WTC11 (cell line): ENCODE data around the gene GLB1L3. TPM values are rescaled to one million over a fixed set of nuclear protein-coding genes. Genes with fewer than 3 reads are reported as not detected.

Source experiments
- ATAC-seq: fragments of 200-7000 bp; cut with Tn5 transposase; 2 replicates; pipeline ENCODE4 v1.10.0; 2021; ENCODE audit warnings: mild to moderate bottlenecking, moderate library complexity
- CTCF ChIA-PET: fragments of 300-600 bp; sonication (Branson Sonifier 250); formaldehyde crosslinking; loops from one replicate; lab custom pipeline; 2021; ENCODE audit warnings: antibody characterized with exemption; lab: Charles Lee
- POLR2A ChIA-PET: fragments of 350-600 bp; sonication (Branson Sonifier 250); formaldehyde crosslinking; loops from one replicate; lab custom pipeline; 2021; ENCODE audit warnings: antibody characterized with exemption; lab: Charles Lee
- DNase-seq: peaks from one replicate; pipeline ENCODE4 v3.0.0; 2021; ENCODE audit warnings: low spot score
- H3K27ac Mint-ChIP-seq: 2 replicates; pipeline ENCODE4 v1.8.0; 2021; ENCODE audit warnings: mixed read lengths
- H3K27me3 Mint-ChIP-seq: 2 replicates; pipeline ENCODE4 v1.8.0; 2021; ENCODE audit warnings: low read depth, mild to moderate bottlenecking, moderate library complexity, mixed read lengths
- H3K36me3 Mint-ChIP-seq: 2 replicates; pipeline ENCODE4 v1.8.0; 2021; ENCODE audit warnings: mixed read lengths
- H3K4me1 Mint-ChIP-seq: 2 replicates; pipeline ENCODE4 v1.8.0; 2022; ENCODE audit warnings: mixed read lengths
- H3K4me3 Mint-ChIP-seq: 2 replicates; pipeline ENCODE4 v1.8.0; 2021; ENCODE audit warnings: mild to moderate bottlenecking, moderate library complexity, mixed read lengths
- H3K9me3 Mint-ChIP-seq: 2 replicates; pipeline ENCODE4 v1.8.0; 2021; ENCODE audit warnings: mixed read lengths
- CREM ChIP-seq: sonication (generic); formaldehyde crosslinking; IDR thresholded peaks from 2 replicates; pipeline ENCODE4 v1.8.1; 2022; ENCODE audit warnings: mild to moderate bottlenecking, missing genetic modification reagents, moderate library complexity
- E2F5 ChIP-seq: sonication (generic); formaldehyde crosslinking; IDR thresholded peaks from 2 replicates; pipeline ENCODE4 v1.8.1; 2022; ENCODE audit warnings: mild to moderate bottlenecking, moderate library complexity, missing genetic modification reagents
- EMX1 ChIP-seq: fragments of 250-450 bp; sonication (Bioruptor Pico); IDR thresholded peaks from 2 replicates; pipeline ENCODE4 v1.8.0; 2021; ENCODE audit warnings: mild to moderate bottlenecking
- ESRRA ChIP-seq: sonication (generic); formaldehyde crosslinking; IDR thresholded peaks from 2 replicates; pipeline ENCODE4 v1.8.1; 2022; ENCODE audit warnings: mild to moderate bottlenecking, missing genetic modification reagents, borderline replicate concordance
- ETV6 ChIP-seq: sonication (generic); formaldehyde crosslinking; IDR thresholded peaks from 2 replicates; pipeline ENCODE4 v1.8.1; 2022; ENCODE audit warnings: mild to moderate bottlenecking, missing genetic modification reagents
- GRHL2 ChIP-seq: fragments of 250-450 bp; sonication (Bioruptor Pico); IDR thresholded peaks from 2 replicates; pipeline ENCODE4 v1.8.0; 2022; ENCODE audit warnings: mild to moderate bottlenecking, moderate library complexity; ENCODE audit not compliant: insufficient replicate concordance, severe bottlenecking
- MAX ChIP-seq: sonication (generic); formaldehyde crosslinking; IDR thresholded peaks from 2 replicates; pipeline ENCODE4 v1.8.0; 2022; ENCODE audit warnings: mild to moderate bottlenecking, missing genetic modification reagents
- OVOL2 ChIP-seq: fragments of 250-450 bp; sonication (Bioruptor Pico); IDR thresholded peaks from 2 replicates; pipeline ENCODE4 v1.9.0; 2021; ENCODE audit warnings: mild to moderate bottlenecking, borderline replicate concordance
- RELA ChIP-seq: sonication (generic); formaldehyde crosslinking; IDR thresholded peaks from 2 replicates; pipeline ENCODE4 v1.8.1; 2022; ENCODE audit warnings: missing genetic modification reagents, mild to moderate bottlenecking, borderline replicate concordance
- ZNF232 ChIP-seq: sonication (generic); formaldehyde crosslinking; IDR thresholded peaks from 2 replicates; pipeline ENCODE4 v1.8.0; 2022; ENCODE audit warnings: mild to moderate bottlenecking, missing genetic modification reagents
- ZNF425 ChIP-seq: fragments of 250-450 bp; sonication (Bioruptor Pico); conservative IDR thresholded peaks from 2 replicates; pipeline ENCODE4 v1.9.0; 2021; ENCODE audit warnings: mild to moderate bottlenecking
- ZNF671 ChIP-seq: fragments of 250-450 bp; sonication (Bioruptor Pico); IDR thresholded peaks from 2 replicates; pipeline ENCODE4 v1.8.0; 2021; ENCODE audit warnings: mild to moderate bottlenecking
- total RNA-seq: library from RNA; stranded (reverse); gene quantifications from 3 replicates; pipeline ENCODE4 v1.2.3, GENCODE V29; 2021
- TF ChIP-seq, protein P1 (sequence below): sonication (generic); formaldehyde crosslinking; IDR thresholded peaks from 2 replicates; pipeline ENCODE4 v1.8.0; 2023; ENCODE audit warnings: missing genetic modification reagents

GLB1L3 gene
- total RNA-seq, 1 experiment from 2014 or later, result 50.2 TPM

DNA sequence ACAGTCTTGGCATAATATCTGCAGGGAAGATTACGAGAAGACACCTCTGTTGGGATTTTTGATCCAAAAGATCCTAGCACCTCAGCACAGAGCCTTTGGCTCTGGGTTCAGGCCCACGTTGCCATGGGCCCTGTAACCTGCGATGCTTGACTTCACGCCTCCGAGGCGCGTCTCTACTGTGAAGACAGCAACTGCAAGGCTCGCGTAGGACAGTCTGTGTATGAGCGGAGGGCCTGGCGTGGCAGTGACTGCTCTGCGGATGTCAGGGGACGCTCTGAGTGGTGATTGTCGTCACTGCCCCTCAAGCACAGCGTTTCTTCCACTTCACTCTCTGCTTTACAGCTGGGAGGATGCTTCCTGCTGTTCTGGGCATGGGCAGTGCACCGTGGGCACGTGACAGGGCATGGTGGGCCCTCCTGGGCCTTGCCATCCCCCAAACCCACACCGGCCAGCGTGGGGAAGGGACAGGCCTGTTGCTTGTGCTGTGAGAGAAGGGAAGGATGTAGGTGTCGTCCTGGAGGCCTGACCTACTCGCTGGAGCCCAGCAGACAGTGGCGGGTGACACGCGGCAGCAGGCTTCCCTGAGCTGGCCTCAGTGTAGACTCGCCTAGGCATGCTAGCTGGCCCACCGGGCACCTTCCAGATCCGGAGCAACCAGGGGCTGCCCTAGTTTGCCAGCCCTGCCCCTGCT is 82.1 kb downstream of the GLB1L3 start:
- CTCF ChIA-PET, result no interaction called here
- peak; percentile 10 for DNase-seq

GRCh38 chr11:134358856-134359490 is 82.8 kb downstream of the GLB1L3 start:
- DNase-seq (peak; percentile 10), ATAC-seq (no peak)
- Mint-ChIP-seq H3K9me3 (peaks cover 1% of the 10 kb centered on the region; the same call in 1 of the 2 replicates), H3K4me3 (no peak overlapping the region), H3K27ac (no peak overlapping the region), H3K27me3 (peaks cover 12% of the 10 kb centered on the region), H3K36me3 (no peaks in the 10 kb centered on the region), H3K4me1 (peaks cover 15% of the 10 kb centered on the region)
- CTCF ChIA-PET, result interaction anchor here (1.1 to 1.5 kb wide), 3 partner anchors 17 to 228 kb away, joined by 4 to 6 read pairs (median 4); no protein-coding TSS in a partner anchor
- POLR2A ChIA-PET, result no interaction called here
- no peak for TF ChIP-seq ZNF232 (CRISPR knock-in tag)
- no peak for TF ChIP-seq RELA (CRISPR knock-in tag)
- no peak for TF ChIP-seq E2F5 (CRISPR knock-in tag)
- TF ChIP-seq, protein P1, sequence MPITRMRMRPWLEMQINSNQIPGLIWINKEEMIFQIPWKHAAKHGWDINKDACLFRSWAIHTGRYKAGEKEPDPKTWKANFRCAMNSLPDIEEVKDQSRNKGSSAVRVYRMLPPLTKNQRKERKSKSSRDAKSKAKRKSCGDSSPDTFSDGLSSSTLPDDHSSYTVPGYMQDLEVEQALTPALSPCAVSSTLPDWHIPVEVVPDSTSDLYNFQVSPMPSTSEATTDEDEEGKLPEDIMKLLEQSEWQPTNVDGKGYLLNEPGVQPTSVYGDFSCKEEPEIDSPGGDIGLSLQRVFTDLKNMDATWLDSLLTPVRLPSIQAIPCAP, result no peak
- no peak for TF ChIP-seq CREM (CRISPR knock-in tag)

More for the DNA sequence above, 82.1 kb downstream of the GLB1L3 start:
- peaks cover 8% of the 10 kb centered on the region for H3K9me3 Mint-ChIP-seq
- peaks cover 15% of the 10 kb centered on the region for H3K4me1 Mint-ChIP-seq
- no peaks in the 10 kb centered on the region; the same call in 1 of the 2 replicates for H3K36me3 Mint-ChIP-seq
- POLR2A ChIA-PET, result no interaction called here
- no peak overlapping the region for H3K4me3 Mint-ChIP-seq
- H3K27ac Mint-ChIP-seq, result no peak overlapping the region
- ATAC-seq, result no peak
- TF ChIP-seq ESRRA (CRISPR knock-in tag) (no peak), ZNF425 (no peak), OVOL2 (CRISPR knock-in tag) (no peak), MAX (CRISPR knock-in tag) (no peak), EMX1 (CRISPR knock-in tag) (no peak)
- H3K27me3 Mint-ChIP-seq, result peaks cover 12% of the 10 kb centered on the region

GRCh38 chr11:134359646-134360045 is 83.5 kb downstream of the GLB1L3 start:
- peaks cover 12% of the 10 kb centered on the region for H3K27me3 Mint-ChIP-seq
- DNase-seq (peak; percentile 5), ATAC-seq (no peak)
- POLR2A ChIA-PET, result no interaction called here
- CTCF ChIA-PET, result interaction anchor here (0.6 to 1.5 kb wide), 4 partner anchors 10 to 227 kb away, joined by 4 to 6 read pairs (median 4); no protein-coding TSS in a partner anchor
- TF ChIP-seq GRHL2 (no peak), ZNF671 (CRISPR knock-in tag) (no peak), ETV6 (no peak)
- no peaks in the 10 kb centered on the region for H3K36me3 Mint-ChIP-seq
- H3K27ac Mint-ChIP-seq, result no peak overlapping the region
- no peaks in the 10 kb centered on the region for H3K9me3 Mint-ChIP-seq
- H3K4me1 Mint-ChIP-seq, result peaks cover 15% of the 10 kb centered on the region
- H3K4me3 Mint-ChIP-seq, result no peak overlapping the region
